H9 (cell line): ENCODE data around the gene TMEM164. TPM values are rescaled to one million over a fixed set of nuclear protein-coding genes. Genes with fewer than 3 reads are reported as not detected.

ENCODE experiments used
- DNase-seq: peaks from one replicate; pipeline ENCODE4 v3.0.0-alpha.2; 2017
- H2AFZ ChIP-seq: one replicate; pipeline ENCODE4 v1.6.1; 2013; ENCODE audit warnings: mild to moderate bottlenecking, low read length, control low read depth, moderate library complexity
- H2AK5ac ChIP-seq: 2 replicates; pipeline ENCODE4 v1.6.1; 2013; ENCODE audit warnings: low read length, control low read depth, mixed read lengths; ENCODE audit not compliant: insufficient read length
- H2BK120ac ChIP-seq: one replicate; pipeline ENCODE4 v1.6.1; 2013; ENCODE audit warnings: low read depth, mild to moderate bottlenecking, low read length, control low read depth, inconsistent platforms; ENCODE audit not compliant: poor library complexity, severe bottlenecking
- H2BK12ac ChIP-seq: 2 replicates; pipeline ENCODE4 v1.6.1; 2013; ENCODE audit warnings: low read length, control low read depth, mixed read lengths, low read depth; ENCODE audit not compliant: insufficient read length
- H2BK15ac ChIP-seq: 2 replicates; pipeline ENCODE4 v1.6.1; 2013; ENCODE audit warnings: low read depth, low read length, control low read depth
- H2BK20ac ChIP-seq: one replicate; pipeline ENCODE4 v1.6.1; 2013; ENCODE audit warnings: low read depth, mild to moderate bottlenecking, low read length, control low read depth, inconsistent platforms; ENCODE audit not compliant: poor library complexity, severe bottlenecking
- H2BK5ac ChIP-seq: 2 replicates; pipeline ENCODE4 v1.6.1; 2013; ENCODE audit warnings: low read length, control low read depth, mixed read lengths; ENCODE audit not compliant: insufficient read length
- H3K14ac ChIP-seq: 2 replicates; pipeline ENCODE4 v1.6.1; 2013; ENCODE audit warnings: low read length, control low read depth; ENCODE audit not compliant: insufficient read depth
- H3K18ac ChIP-seq: 2 replicates; pipeline ENCODE4 v1.6.1; 2013; ENCODE audit warnings: low read depth, mild to moderate bottlenecking, mixed read lengths, low read length, control low read depth; ENCODE audit not compliant: insufficient read length
- H3K23ac ChIP-seq: 2 replicates; pipeline ENCODE4 v1.6.1; 2013; ENCODE audit warnings: low read length, control low read depth, mixed read lengths, low read depth; ENCODE audit not compliant: insufficient read length
- H3K23me2 ChIP-seq: 2 replicates; pipeline ENCODE4 v1.6.1; 2013; ENCODE audit warnings: low read depth, mild to moderate bottlenecking, mixed read lengths, low read length, control low read depth; ENCODE audit not compliant: insufficient read length, poor library complexity, severe bottlenecking
- H3K27ac ChIP-seq: 2 replicates; pipeline ENCODE4 v1.5.1; 2013; ENCODE audit warnings: low read length, control low read depth, mixed read lengths, low read depth; ENCODE audit not compliant: insufficient read length
- H3K27me3 ChIP-seq: 2 replicates; pipeline ENCODE4 v1.6.1; 2013; ENCODE audit warnings: low read length, control low read depth, inconsistent platforms; ENCODE audit not compliant: insufficient read depth
- H3K4ac ChIP-seq: 2 replicates; pipeline ENCODE4 v1.6.1; 2013; ENCODE audit warnings: low read depth, mild to moderate bottlenecking, control low read depth, inconsistent platforms, low read length, moderate library complexity
- H3K4me1 ChIP-seq: 2 replicates; pipeline ENCODE4 v1.6.1; 2013; ENCODE audit warnings: low read length, control low read depth, inconsistent platforms; ENCODE audit not compliant: insufficient read depth
- H3K4me2 ChIP-seq: 2 replicates; pipeline ENCODE4 v1.6.1; 2013; ENCODE audit warnings: low read length, control low read depth, mixed read lengths; ENCODE audit not compliant: insufficient read length, insufficient read depth
- H3K56ac ChIP-seq: 2 replicates; pipeline ENCODE4 v1.6.1; 2013; ENCODE audit warnings: low read depth, mild to moderate bottlenecking, mixed read lengths, low read length, control low read depth; ENCODE audit not compliant: insufficient read length
- H3K79me1 ChIP-seq: 2 replicates; pipeline ENCODE4 v1.6.1; 2013; ENCODE audit warnings: low read depth, mild to moderate bottlenecking, moderate library complexity, low read length, control low read depth, inconsistent platforms; ENCODE audit not compliant: insufficient read depth, poor library complexity, severe bottlenecking
- H3K79me2 ChIP-seq: 2 replicates; pipeline ENCODE4 v1.6.1; 2013; ENCODE audit warnings: low read length, control low read depth, inconsistent platforms; ENCODE audit not compliant: insufficient read depth
- H3K9ac ChIP-seq: 2 replicates; pipeline ENCODE4 v1.6.1; 2013; ENCODE audit warnings: low read length, control low read depth, mixed read lengths; ENCODE audit not compliant: insufficient read length; ENCODE audit errors: extremely low read depth
- H3K9me3 ChIP-seq: one replicate; pipeline ENCODE4 v1.6.1; 2013; ENCODE audit warnings: low read depth, low read length, inconsistent platforms; ENCODE audit not compliant: control insufficient read depth
- H3T11ph ChIP-seq: one replicate; pipeline ENCODE4 v1.6.1; 2013; ENCODE audit warnings: mild to moderate bottlenecking, low read length, control low read depth, inconsistent platforms
- H4K20me1 ChIP-seq: one replicate; pipeline ENCODE4 v1.6.1; 2013; ENCODE audit not compliant: control insufficient read depth, insufficient read length, insufficient read depth
- H4K5ac ChIP-seq: 2 replicates; pipeline ENCODE4 v1.6.1; 2013; ENCODE audit warnings: low read depth, mild to moderate bottlenecking, mixed read lengths, low read length, control low read depth; ENCODE audit not compliant: insufficient read length
- H4K8ac ChIP-seq: replicated peaks from 2 replicates; pipeline ENCODE4 v1.6.1; 2013; ENCODE audit warnings: low read length, control low read depth, mixed read lengths, low read depth; ENCODE audit not compliant: insufficient read length
- H4K91ac ChIP-seq: 2 replicates; pipeline ENCODE4 v1.6.1; 2013; ENCODE audit warnings: low read depth, mild to moderate bottlenecking, moderate library complexity, mixed read lengths, low read length, control low read depth; ENCODE audit not compliant: insufficient read length
- H3K27ac Mint-ChIP-seq, 3 experiments: 2 replicates in 2 of 3; 3 replicates in 1 of 3; pipeline ENCODE4 v1.8.0; 2020 to 2021; ENCODE audit warnings: mixed read lengths in 3 of 3, mild to moderate bottlenecking in 1 of 3, moderate library complexity in 1 of 3
- H3K27me3 Mint-ChIP-seq: 2 replicates; pipeline ENCODE4 v1.8.0; 2021; ENCODE audit warnings: low read depth, mild to moderate bottlenecking, moderate library complexity, mixed read lengths
- H3K36me3 Mint-ChIP-seq, 3 experiments: 2 replicates in 2 of 3; 3 replicates in 1 of 3; pipeline ENCODE4 v1.8.0; 2020 to 2021; ENCODE audit warnings: low read depth in 3 of 3, mixed read lengths in 3 of 3; ENCODE audit not compliant: insufficient read depth in 1 of 3
- H3K4me1 Mint-ChIP-seq, 2 experiments: 2 replicates each; pipeline ENCODE4 v1.8.0; 2020; ENCODE audit warnings: mixed read lengths in 2 of 2
- H3K4me3 Mint-ChIP-seq, 2 experiments: 2 replicates in 1 of 2; 3 replicates in 1 of 2; pipeline ENCODE4 v1.8.0; 2020 to 2021; ENCODE audit warnings: mild to moderate bottlenecking in 2 of 2, mixed read lengths in 2 of 2, moderate library complexity in 1 of 2
- H3K9me3 Mint-ChIP-seq, 2 experiments: 2 replicates in 1 of 2; 3 replicates in 1 of 2; pipeline ENCODE4 v1.8.0; 2020; ENCODE audit warnings: mild to moderate bottlenecking in 2 of 2, mixed read lengths in 2 of 2, moderate library complexity in 1 of 2
- CTCF ChIP-seq: fragments of 200-600 bp; sonication (generic); conservative IDR thresholded peaks from 3 replicates; pipeline ENCODE4 v1.8.0; 2021; ENCODE audit warnings: antibody characterized with exemption, mild to moderate bottlenecking
- WGBS: extraction: QIAGEN DNeasy Blood & Tissue Kit; methylation state at CpG from one replicate; pipeline ENCODE4 v1.1.7; 2013; ENCODE audit warnings: missing lambda C conversion rate, low lambda C conversion rate, mixed read lengths; ENCODE audit not compliant: insufficient read length; ENCODE audit errors: extremely low coverage; 5-methylcytosine and 5-hydroxymethylcytosine counted together
- total RNA-seq: library from RNA; stranded (reverse); gene quantifications from 2 replicates; pipeline ENCODE4 v1.2.1, GENCODE V29; 2021

The TMEM164 gene
- total RNA-seq, 1 experiment from 2014 or later: 30.4 TPM

GRCh38 chrX:109954333-109954732, 48.6 kb upstream of the TMEM164 start:
- H3K23ac ChIP-seq: no peak overlapping the region
- no peak overlapping the region for H2BK120ac ChIP-seq
- no peak overlapping the region for H4K91ac ChIP-seq
- no peak overlapping the region for H3K4me3 Mint-ChIP-seq
- no peaks in the 10 kb centered on the region for H3K79me2 ChIP-seq
- no peaks in the 10 kb centered on the region for H3K23me2 ChIP-seq
- H3K56ac ChIP-seq: no peak overlapping the region
- H2BK5ac ChIP-seq: no peak overlapping the region
- H3K27ac Mint-ChIP-seq: no peak overlapping the region
- H3K4ac ChIP-seq: no peak overlapping the region
- no peak overlapping the region for H3K4me2 ChIP-seq
- no peaks in the 10 kb centered on the region for H3K79me1 ChIP-seq
- no peaks in the 10 kb centered on the region for H3K27me3 ChIP-seq
- no peak for DNase-seq
- no peak overlapping the region for H3T11ph ChIP-seq
- H2AK5ac ChIP-seq: no peak overlapping the region
- no peaks in the 10 kb centered on the region for H3K9me3 Mint-ChIP-seq
- no peak overlapping the region for H4K5ac ChIP-seq
- no peaks in the 10 kb centered on the region; the same call in 1 of the 2 replicates for H3K4me1 ChIP-seq
- no peak overlapping the region for H2AFZ ChIP-seq
- no peaks in the 10 kb centered on the region for H4K20me1 ChIP-seq
- no peaks in the 10 kb centered on the region for H3K9me3 ChIP-seq
- no peaks in the 10 kb centered on the region for H3K36me3 Mint-ChIP-seq
- TF ChIP-seq CTCF: no peak
- H2BK15ac ChIP-seq: no peak overlapping the region
- no peak overlapping the region for H2BK20ac ChIP-seq
- WGBS: no CpG with 5 or more reads among the region's 2 CpGs
- no peak overlapping the region for H3K18ac ChIP-seq
- H3K27me3 Mint-ChIP-seq: peaks cover 2% of the 10 kb centered on the region; the same call in 1 of the 2 replicates
- no peak overlapping the region for H3K14ac ChIP-seq
- no peak overlapping the region for H3K9ac ChIP-seq
- H2BK12ac ChIP-seq: no peak overlapping the region
- H4K8ac ChIP-seq: no peak overlapping the region
- peaks cover 3 to 13% of the 10 kb centered on the region in 2 experiments; a peak in 3 of 4 replicates for H3K4me1 Mint-ChIP-seq
- no peak overlapping the region for H3K27ac ChIP-seq
